ENCODE data around the gene GATA6. TPM values are rescaled to one million over a fixed set of nuclear protein-coding genes. Genes with fewer than 3 reads are reported as not detected.

Gene GATA6
- total and polyA plus RNA-seq, 2 of the 13 experiments (the other 11 are each of a cell fraction or from before 2014, with no cell fraction given) = 0.84 to 3.2 TPM

GRCh38 chr18:22169011-22169888 lies at the start of gene GATA6 (continued):
- TF ChIP-seq, protein P1, sequence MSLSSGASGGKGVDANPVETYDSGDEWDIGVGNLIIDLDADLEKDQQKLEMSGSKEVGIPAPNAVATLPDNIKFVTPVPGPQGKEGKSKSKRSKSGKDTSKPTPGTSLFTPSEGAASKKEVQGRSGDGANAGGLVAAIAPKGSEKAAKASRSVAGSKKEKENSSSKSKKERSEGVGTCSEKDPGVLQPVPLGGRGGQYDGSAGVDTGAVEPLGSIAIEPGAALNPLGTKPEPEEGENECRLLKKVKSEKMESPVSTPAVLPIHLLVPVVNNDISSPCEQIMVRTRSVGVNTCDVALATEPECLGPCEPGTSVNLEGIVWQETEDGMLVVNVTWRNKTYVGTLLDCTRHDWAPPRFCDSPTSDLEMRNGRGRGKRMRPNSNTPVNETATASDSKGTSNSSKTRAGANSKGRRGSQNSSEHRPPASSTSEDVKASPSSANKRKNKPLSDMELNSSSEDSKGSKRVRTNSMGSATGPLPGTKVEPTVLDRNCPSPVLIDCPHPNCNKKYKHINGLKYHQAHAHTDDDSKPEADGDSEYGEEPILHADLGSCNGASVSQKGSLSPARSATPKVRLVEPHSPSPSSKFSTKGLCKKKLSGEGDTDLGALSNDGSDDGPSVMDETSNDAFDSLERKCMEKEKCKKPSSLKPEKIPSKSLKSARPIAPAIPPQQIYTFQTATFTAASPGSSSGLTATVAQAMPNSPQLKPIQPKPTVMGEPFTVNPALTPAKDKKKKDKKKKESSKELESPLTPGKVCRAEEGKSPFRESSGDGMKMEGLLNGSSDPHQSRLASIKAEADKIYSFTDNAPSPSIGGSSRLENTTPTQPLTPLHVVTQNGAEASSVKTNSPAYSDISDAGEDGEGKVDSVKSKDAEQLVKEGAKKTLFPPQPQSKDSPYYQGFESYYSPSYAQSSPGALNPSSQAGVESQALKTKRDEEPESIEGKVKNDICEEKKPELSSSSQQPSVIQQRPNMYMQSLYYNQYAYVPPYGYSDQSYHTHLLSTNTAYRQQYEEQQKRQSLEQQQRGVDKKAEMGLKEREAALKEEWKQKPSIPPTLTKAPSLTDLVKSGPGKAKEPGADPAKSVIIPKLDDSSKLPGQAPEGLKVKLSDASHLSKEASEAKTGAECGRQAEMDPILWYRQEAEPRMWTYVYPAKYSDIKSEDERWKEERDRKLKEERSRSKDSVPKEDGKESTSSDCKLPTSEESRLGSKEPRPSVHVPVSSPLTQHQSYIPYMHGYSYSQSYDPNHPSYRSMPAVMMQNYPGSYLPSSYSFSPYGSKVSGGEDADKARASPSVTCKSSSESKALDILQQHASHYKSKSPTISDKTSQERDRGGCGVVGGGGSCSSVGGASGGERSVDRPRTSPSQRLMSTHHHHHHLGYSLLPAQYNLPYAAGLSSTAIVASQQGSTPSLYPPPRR (CRISPR knock-in tag; IDR thresholded peaks at IDR 0.05; ENCODE audit: borderline replicate concordance) = no peak
- no peak for TF ChIP-seq IRF9 (CRISPR knock-in tag; IDR thresholded peaks at IDR 0.05; ENCODE audit: borderline replicate concordance)
- TF ChIP-seq AGO2 (optimal IDR thresholded peaks at IDR 0.05; ENCODE audit: low read depth, low read length) = peak; percentile 31
- TF ChIP-seq POLR2G (IDR thresholded peaks at IDR 0.05; ENCODE audit: low read depth, low read length) = peak; percentile 89
- TF ChIP-seq ZNF484 (CRISPR knock-in tag; IDR thresholded peaks at IDR 0.05; ENCODE audit: borderline replicate concordance, low read depth) = no peak
- TF ChIP-seq ZNF768 (CRISPR knock-in tag; IDR thresholded peaks at IDR 0.05) = 0 out of 2 replicates have a peak, but pooled peaks have one; percentile 44
- TF ChIP-seq GPN1 (CRISPR knock-in tag; IDR thresholded peaks at IDR 0.05; ENCODE audit: borderline replicate concordance) = no peak
- peak; percentile 84 for TF ChIP-seq HNRNPL (IDR thresholded peaks at IDR 0.05; ENCODE audit: low read depth, low read length)
- peak; percentile 33; the same call in 1 of the 2 replicates for TF ChIP-seq ZNF563 (CRISPR knock-in tag; IDR thresholded peaks at IDR 0.05)
- TF ChIP-seq, protein P2, sequence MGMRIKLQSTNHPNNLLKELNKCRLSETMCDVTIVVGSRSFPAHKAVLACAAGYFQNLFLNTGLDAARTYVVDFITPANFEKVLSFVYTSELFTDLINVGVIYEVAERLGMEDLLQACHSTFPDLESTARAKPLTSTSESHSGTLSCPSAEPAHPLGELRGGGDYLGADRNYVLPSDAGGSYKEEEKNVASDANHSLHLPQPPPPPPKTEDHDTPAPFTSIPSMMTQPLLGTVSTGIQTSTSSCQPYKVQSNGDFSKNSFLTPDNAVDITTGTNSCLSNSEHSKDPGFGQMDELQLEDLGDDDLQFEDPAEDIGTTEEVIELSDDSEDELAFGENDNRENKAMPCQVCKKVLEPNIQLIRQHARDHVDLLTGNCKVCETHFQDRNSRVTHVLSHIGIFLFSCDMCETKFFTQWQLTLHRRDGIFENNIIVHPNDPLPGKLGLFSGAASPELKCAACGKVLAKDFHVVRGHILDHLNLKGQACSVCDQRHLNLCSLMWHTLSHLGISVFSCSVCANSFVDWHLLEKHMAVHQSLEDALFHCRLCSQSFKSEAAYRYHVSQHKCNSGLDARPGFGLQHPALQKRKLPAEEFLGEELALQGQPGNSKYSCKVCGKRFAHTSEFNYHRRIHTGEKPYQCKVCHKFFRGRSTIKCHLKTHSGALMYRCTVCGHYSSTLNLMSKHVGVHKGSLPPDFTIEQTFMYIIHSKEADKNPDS (CRISPR knock-in tag; IDR thresholded peaks at IDR 0.05) = no peak
- no peak for TF ChIP-seq KDM3A (CRISPR knock-in tag; IDR thresholded peaks at IDR 0.05; ENCODE audit: low read depth)
- TF ChIP-seq ATF7 (IDR thresholded peaks at IDR 0.05) = no peak
- TF ChIP-seq ATF7 (CRISPR knock-in tag; IDR thresholded peaks at IDR 0.05) = no peak
- TF ChIP-seq, protein P3, sequence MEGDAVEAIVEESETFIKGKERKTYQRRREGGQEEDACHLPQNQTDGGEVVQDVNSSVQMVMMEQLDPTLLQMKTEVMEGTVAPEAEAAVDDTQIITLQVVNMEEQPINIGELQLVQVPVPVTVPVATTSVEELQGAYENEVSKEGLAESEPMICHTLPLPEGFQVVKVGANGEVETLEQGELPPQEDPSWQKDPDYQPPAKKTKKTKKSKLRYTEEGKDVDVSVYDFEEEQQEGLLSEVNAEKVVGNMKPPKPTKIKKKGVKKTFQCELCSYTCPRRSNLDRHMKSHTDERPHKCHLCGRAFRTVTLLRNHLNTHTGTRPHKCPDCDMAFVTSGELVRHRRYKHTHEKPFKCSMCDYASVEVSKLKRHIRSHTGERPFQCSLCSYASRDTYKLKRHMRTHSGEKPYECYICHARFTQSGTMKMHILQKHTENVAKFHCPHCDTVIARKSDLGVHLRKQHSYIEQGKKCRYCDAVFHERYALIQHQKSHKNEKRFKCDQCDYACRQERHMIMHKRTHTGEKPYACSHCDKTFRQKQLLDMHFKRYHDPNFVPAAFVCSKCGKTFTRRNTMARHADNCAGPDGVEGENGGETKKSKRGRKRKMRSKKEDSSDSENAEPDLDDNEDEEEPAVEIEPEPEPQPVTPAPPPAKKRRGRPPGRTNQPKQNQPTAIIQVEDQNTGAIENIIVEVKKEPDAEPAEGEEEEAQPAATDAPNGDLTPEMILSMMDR (CRISPR knock-in tag; IDR thresholded peaks at IDR 0.05) = peak; percentile 76
- TF ChIP-seq RARA (CRISPR knock-in tag; IDR thresholded peaks at IDR 0.05) = no peak
- TF ChIP-seq, protein P4, sequence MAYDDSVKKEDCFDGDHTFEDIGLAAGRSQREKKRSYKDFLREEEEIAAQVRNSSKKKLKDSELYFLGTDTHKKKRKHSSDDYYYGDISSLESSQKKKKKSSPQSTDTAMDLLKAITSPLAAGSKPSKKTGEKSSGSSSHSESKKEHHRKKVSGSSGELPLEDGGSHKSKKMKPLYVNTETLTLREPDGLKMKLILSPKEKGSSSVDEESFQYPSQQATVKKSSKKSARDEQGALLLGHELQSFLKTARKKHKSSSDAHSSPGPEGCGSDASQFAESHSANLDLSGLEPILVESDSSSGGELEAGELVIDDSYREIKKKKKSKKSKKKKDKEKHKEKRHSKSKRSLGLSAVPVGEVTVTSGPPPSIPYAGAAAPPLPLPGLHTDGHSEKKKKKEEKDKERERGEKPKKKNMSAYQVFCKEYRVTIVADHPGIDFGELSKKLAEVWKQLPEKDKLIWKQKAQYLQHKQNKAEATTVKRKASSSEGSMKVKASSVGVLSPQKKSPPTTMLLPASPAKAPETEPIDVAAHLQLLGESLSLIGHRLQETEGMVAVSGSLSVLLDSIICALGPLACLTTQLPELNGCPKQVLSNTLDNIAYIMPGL (CRISPR knock-in tag; IDR thresholded peaks at IDR 0.05; ENCODE audit: borderline replicate concordance in 1 of 2, low read depth in 1 of 2) = peak in 1 of 2 experiments; percentile 64; a peak in 2 of 4 replicates
